Activated CD4-positive, alpha-beta T cell treated with anti-CD3 and anti-CD28 coated beads, Interleukin-2, Interleukin-6, amounts not matched to agents 100 ng/mL and 50 ng/mL, durations not matched to agents 16 hours and 8 hours (primary cell): ENCODE measurements around the gene ERBB4.

Experiments
- DNase-seq: peaks from one replicate; pipeline ENCODE4 v3.0.0-alpha.2; 2020

The ERBB4 gene

GRCh38 chr2:212360068-212360460 lies 178.5 kb downstream of the ERBB4 start:
- no peak for DNase-seq

GRCh38 chr2:212359425-212360067 lies 179.1 kb downstream of the ERBB4 start:
- no peak for DNase-seq

GRCh38 chr2:212357606-212358005 lies 181.0 kb downstream of the ERBB4 start:
- DNase-seq = no peak

GRCh38 chr2:212354382-212354781 lies 184.2 kb downstream of the ERBB4 start:
- no peak for DNase-seq

GRCh38 chr2:212348501-212348900 lies 190.1 kb downstream of the ERBB4 start:
- DNase-seq = no peak

- no peak for DNase-seq
Measured at GRCh38 chr2:212346865-212347264, 191.7 kb downstream of the ERBB4 start.

GRCh38 chr2:212345966-212346365 lies 192.6 kb downstream of the ERBB4 start:
- DNase-seq = no peak

GRCh38 chr2:212344131-212344530 lies 194.5 kb downstream of the ERBB4 start:
- no peak for DNase-seq

- no peak for DNase-seq
Measured at GRCh38 chr2:212343167-212343566, 195.4 kb downstream of the ERBB4 start.

GRCh38 chr2:212337486-212338343 lies 200.9 kb downstream of the ERBB4 start:
- DNase-seq = no peak

- DNase-seq = no peak
Measured at GRCh38 chr2:212337036-212337435, 201.6 kb downstream of the ERBB4 start.

- DNase-seq = no peak
Measured at GRCh38 chr2:212330263-212330662, 208.3 kb downstream of the ERBB4 start.

- DNase-seq = no peak
Measured at GRCh38 chr2:212328712-212329496, 209.7 kb downstream of the ERBB4 start.

GRCh38 chr2:212328136-212328535 lies 210.5 kb downstream of the ERBB4 start:
- DNase-seq = no peak

- no peak for DNase-seq
Measured at GRCh38 chr2:212327171-212327809, 211.3 kb downstream of the ERBB4 start.

GRCh38 chr2:212318636-212319035 lies 220.0 kb downstream of the ERBB4 start:
- no peak for DNase-seq

GRCh38 chr2:212314680-212315079 lies 223.9 kb downstream of the ERBB4 start:
- DNase-seq = no peak

- DNase-seq = no peak
Measured at GRCh38 chr2:212311807-212312404, 226.7 kb downstream of the ERBB4 start.

- no peak for DNase-seq
Measured at GRCh38 chr2:212299943-212300342, 238.7 kb downstream of the ERBB4 start.

- DNase-seq = no peak
Measured at GRCh38 chr2:212299333-212299732, 239.3 kb downstream of the ERBB4 start.

- DNase-seq = no peak
Measured at GRCh38 chr2:212295571-212295970, 243.0 kb downstream of the ERBB4 start.

GRCh38 chr2:212294816-212295215 lies 243.8 kb downstream of the ERBB4 start:
- no peak for DNase-seq

GRCh38 chr2:212289301-212289700 lies 249.3 kb downstream of the ERBB4 start:
- DNase-seq = no peak
